Measurements from ENCODE around the gene UBE2F.

GRCh38 chr2:238060096-238060541 is 93.3 kb downstream of the UBE2F start:
- TF ChIP-seq GABPA (tag; conservative IDR thresholded peaks at IDR 0.05; ENCODE audit: low read depth) (no peak), CTCF (IDR thresholded peaks at IDR 0.05 in 2 of 3, conservative IDR thresholded peaks at IDR 0.05 in 1 of 3; ENCODE audit: insufficient read depth in 2 of 3, low read depth in 1 of 3, low read length in 3 of 3) (no peak), POLR2A (conservative IDR thresholded peaks at IDR 0.05) (no peak)
- TF ChIP-seq, protein P1, sequence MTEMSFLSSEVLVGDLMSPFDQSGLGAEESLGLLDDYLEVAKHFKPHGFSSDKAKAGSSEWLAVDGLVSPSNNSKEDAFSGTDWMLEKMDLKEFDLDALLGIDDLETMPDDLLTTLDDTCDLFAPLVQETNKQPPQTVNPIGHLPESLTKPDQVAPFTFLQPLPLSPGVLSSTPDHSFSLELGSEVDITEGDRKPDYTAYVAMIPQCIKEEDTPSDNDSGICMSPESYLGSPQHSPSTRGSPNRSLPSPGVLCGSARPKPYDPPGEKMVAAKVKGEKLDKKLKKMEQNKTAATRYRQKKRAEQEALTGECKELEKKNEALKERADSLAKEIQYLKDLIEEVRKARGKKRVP (CRISPR knock-in tag; IDR thresholded peaks at IDR 0.05), result no peak
- TF ChIP-seq, protein P2, sequence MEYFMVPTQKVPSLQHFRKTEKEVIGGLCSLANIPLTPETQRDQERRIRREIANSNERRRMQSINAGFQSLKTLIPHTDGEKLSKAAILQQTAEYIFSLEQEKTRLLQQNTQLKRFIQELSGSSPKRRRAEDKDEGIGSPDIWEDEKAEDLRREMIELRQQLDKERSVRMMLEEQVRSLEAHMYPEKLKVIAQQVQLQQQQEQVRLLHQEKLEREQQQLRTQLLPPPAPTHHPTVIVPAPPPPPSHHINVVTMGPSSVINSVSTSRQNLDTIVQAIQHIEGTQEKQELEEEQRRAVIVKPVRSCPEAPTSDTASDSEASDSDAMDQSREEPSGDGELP (CRISPR knock-in tag; IDR thresholded peaks at IDR 0.05; ENCODE audit: borderline replicate concordance), result no peak

Measured in K562 (cell line).